ENCODE data around the gene HHIPL2.

HHIPL2 gene

GRCh38 chr1:222557574-222557973 lies 9.7 kb upstream of the HHIPL2 start:
- TF ChIP-seq, protein P1, sequence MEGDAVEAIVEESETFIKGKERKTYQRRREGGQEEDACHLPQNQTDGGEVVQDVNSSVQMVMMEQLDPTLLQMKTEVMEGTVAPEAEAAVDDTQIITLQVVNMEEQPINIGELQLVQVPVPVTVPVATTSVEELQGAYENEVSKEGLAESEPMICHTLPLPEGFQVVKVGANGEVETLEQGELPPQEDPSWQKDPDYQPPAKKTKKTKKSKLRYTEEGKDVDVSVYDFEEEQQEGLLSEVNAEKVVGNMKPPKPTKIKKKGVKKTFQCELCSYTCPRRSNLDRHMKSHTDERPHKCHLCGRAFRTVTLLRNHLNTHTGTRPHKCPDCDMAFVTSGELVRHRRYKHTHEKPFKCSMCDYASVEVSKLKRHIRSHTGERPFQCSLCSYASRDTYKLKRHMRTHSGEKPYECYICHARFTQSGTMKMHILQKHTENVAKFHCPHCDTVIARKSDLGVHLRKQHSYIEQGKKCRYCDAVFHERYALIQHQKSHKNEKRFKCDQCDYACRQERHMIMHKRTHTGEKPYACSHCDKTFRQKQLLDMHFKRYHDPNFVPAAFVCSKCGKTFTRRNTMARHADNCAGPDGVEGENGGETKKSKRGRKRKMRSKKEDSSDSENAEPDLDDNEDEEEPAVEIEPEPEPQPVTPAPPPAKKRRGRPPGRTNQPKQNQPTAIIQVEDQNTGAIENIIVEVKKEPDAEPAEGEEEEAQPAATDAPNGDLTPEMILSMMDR (conservative IDR thresholded peaks at IDR 0.05; ENCODE audit: low read length): no peak
- no peak for TF ChIP-seq EZH2phosphoT487 (IDR thresholded peaks at IDR 0.05; ENCODE audit: borderline replicate concordance)
- Histone ChIP-seq H3K4me3 (ENCODE audit: low read length, poor library complexity, severe bottlenecking) (no peak overlapping the region), H3K9ac (ENCODE audit: low read depth, low read length, poor library complexity, severe bottlenecking) (no peak overlapping the region), H3K4me1 (ENCODE audit: insufficient read depth, low read length, poor library complexity, severe bottlenecking) (no peaks in the 10 kb centered on the region), H3K4me2 (ENCODE audit: low read depth, low read length, poor library complexity, severe bottlenecking) (no peak overlapping the region), H4K20me1 (ENCODE audit: insufficient read depth, low read length, poor library complexity, severe bottlenecking) (no peaks in the 10 kb centered on the region), H3K9me3 (ENCODE audit: insufficient read depth, low read depth, low read length) (no peaks in the 10 kb centered on the region), H3K79me2 (ENCODE audit: insufficient read depth, low read length) (no peaks in the 10 kb centered on the region), H3K9me2 (replicated peaks; ENCODE audit: low read depth, low read length) (no peaks in the 10 kb centered on the region), H3K27me3 (ENCODE audit: insufficient read depth, low read length, poor library complexity, severe bottlenecking) (no peaks in the 10 kb centered on the region), H3K36me3 (ENCODE audit: insufficient read depth, low read length) (peaks cover 55% of the 10 kb centered on the region), H3F3A (ENCODE audit: low read depth) (no peaks in the 10 kb centered on the region), H2AFZ (ENCODE audit: low read length) (no peak overlapping the region)

DNA sequence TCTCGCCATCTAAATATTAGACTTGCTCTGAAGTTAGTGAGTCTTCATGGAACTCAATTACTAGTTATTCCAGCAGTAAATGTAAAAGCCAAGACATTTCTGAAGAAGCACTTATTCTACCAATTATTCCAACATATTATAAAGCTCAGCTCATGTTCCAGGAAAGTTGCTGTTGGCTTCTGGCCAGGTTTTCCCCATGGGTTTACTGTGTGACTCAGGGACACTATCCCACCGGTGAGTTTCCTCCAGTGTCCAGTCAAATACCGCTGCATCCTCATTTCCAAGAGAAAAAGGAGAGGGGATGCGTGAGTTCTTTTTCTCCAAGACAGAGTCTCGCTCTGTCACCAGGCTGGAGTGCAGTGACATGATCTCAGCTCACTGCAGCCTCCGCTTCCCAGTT lies 9.2 kb upstream of the HHIPL2 start:
- H3K4me1 ChIP-seq (ENCODE audit: insufficient read depth, low read length, poor library complexity, severe bottlenecking): no peaks in the 10 kb centered on the region
- H3K27me3 ChIP-seq (ENCODE audit: insufficient read depth, low read length, poor library complexity, severe bottlenecking): no peaks in the 10 kb centered on the region
- no peaks in the 10 kb centered on the region for H3K9me3 ChIP-seq (ENCODE audit: insufficient read depth, low read depth, low read length)
- H3K9ac ChIP-seq (ENCODE audit: low read depth, low read length, poor library complexity, severe bottlenecking): no peak overlapping the region
- no peak overlapping the region for H2AFZ ChIP-seq (ENCODE audit: low read length)
- H3K9me2 ChIP-seq (replicated peaks; ENCODE audit: low read depth, low read length): no peaks in the 10 kb centered on the region
- H3K79me2 ChIP-seq (ENCODE audit: insufficient read depth, low read length): no peaks in the 10 kb centered on the region
- no peak overlapping the region for H3K4me2 ChIP-seq (ENCODE audit: low read depth, low read length, poor library complexity, severe bottlenecking)
- TF ChIP-seq, protein P1 (conservative IDR thresholded peaks at IDR 0.05; ENCODE audit: low read length): no peak
- no peaks in the 10 kb centered on the region for H4K20me1 ChIP-seq (ENCODE audit: insufficient read depth, low read length, poor library complexity, severe bottlenecking)
- no peak overlapping the region for H3K4me3 ChIP-seq (ENCODE audit: low read length, poor library complexity, severe bottlenecking)
- H3K36me3 ChIP-seq (ENCODE audit: insufficient read depth, low read length): peaks cover 51% of the 10 kb centered on the region
- no peaks in the 10 kb centered on the region for H3F3A ChIP-seq (ENCODE audit: low read depth)

DNA sequence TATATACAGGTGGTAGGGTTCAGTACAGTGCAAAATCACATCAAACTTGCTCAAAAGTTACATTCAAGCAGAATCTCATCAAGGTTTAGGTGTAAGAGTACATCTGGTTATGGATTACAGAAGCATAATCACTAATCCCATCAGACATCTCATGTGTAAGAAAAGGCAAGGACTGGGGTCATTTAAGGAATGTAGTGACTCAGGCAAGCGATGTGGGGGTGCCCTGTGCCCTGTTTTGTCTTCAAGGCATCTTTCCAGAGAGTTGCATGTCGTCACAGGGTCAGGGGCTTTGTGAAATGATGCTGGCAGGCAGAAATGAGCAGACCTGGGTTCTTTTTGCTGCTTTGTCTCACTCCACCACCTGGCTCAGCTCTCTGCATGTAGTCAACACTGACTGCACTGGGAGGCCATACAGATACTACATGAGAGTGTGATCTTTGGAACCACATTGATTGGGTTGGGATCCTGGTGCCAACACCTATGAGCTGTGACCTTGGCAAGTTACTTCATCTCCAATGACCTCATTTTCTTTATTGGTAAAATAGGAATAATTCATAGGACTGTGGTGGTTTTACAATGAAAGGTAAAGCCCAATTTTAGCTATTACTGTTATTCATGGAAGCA lies 8.2 kb upstream of the HHIPL2 start:
- TF ChIP-seq, protein P1 (conservative IDR thresholded peaks at IDR 0.05; ENCODE audit: low read length): no peak
- no peak for TF ChIP-seq EZH2phosphoT487 (IDR thresholded peaks at IDR 0.05; ENCODE audit: borderline replicate concordance)
- peaks cover 43% of the 10 kb centered on the region for H3K36me3 ChIP-seq (ENCODE audit: insufficient read depth, low read length)
- H3K9me2 ChIP-seq (replicated peaks; ENCODE audit: low read depth, low read length): no peaks in the 10 kb centered on the region
- H3K4me3 ChIP-seq (ENCODE audit: low read length, poor library complexity, severe bottlenecking): no peak overlapping the region
- H3K4me1 ChIP-seq (ENCODE audit: insufficient read depth, low read length, poor library complexity, severe bottlenecking): no peaks in the 10 kb centered on the region
- no peaks in the 10 kb centered on the region for H3K27me3 ChIP-seq (ENCODE audit: insufficient read depth, low read length, poor library complexity, severe bottlenecking)
- no peak overlapping the region for H3K4me2 ChIP-seq (ENCODE audit: low read depth, low read length, poor library complexity, severe bottlenecking)
- H3K9me3 ChIP-seq (ENCODE audit: insufficient read depth, low read depth, low read length): no peaks in the 10 kb centered on the region
- no peaks in the 10 kb centered on the region for H4K20me1 ChIP-seq (ENCODE audit: insufficient read depth, low read length, poor library complexity, severe bottlenecking)
- H2AFZ ChIP-seq (ENCODE audit: low read length): no peak overlapping the region
- no peak overlapping the region for H3K9ac ChIP-seq (ENCODE audit: low read depth, low read length, poor library complexity, severe bottlenecking)
- H3K79me2 ChIP-seq (ENCODE audit: insufficient read depth, low read length): no peaks in the 10 kb centered on the region
- H3F3A ChIP-seq (ENCODE audit: low read depth): no peaks in the 10 kb centered on the region

Measured in Loucy (cell line).